Left lobe of liver (tissue), 2 donors: Measurements from ENCODE around the gene DTNBP1. TPM values are rescaled to one million over a fixed set of nuclear protein-coding genes. Genes with fewer than 3 reads are reported as not detected.
A peak's percentile ranks its signal among the peaks of the same experiment; 100 is the strongest.

Experiments
- ATAC-seq: fragments of 200-7000 bp; cut with Tn5 transposase; one replicate; pipeline ENCODE4 v1.9.1; 2020; ENCODE audit warnings: mild to moderate bottlenecking, moderate library complexity
- DNase-seq: peaks from one replicate; pipeline ENCODE4 v3.0.0-alpha.2; 2020; ENCODE audit warnings: low spot score
- total RNA-seq: library from RNA; stranded (reverse); gene quantifications from one replicate; pipeline ENCODE4 v1.2.1, GENCODE V29; 2021
- donor health status: DM: no; HTN: no; CAD: no; lungs with moderate emphysema.
- donor health status: DM: no; HTN: yes; CAD: no.

DTNBP1 gene
- 4.3 TPM for total RNA-seq

- DNase-seq = peak; percentile 88
- ATAC-seq = peak; percentile 95
These were observed at the start of gene DTNBP1 for GRCh38 chr6:15662326-15663129. TSS of gene DTNBP1 (minus strand) at chr6:15663028. CDS start at chr6:15662869, 159 bp downstream.

GRCh38 chr6:15709651-15710269 is 46.9 kb upstream of the DTNBP1 start:
- ATAC-seq = no peak

GRCh38 chr6:15708231-15708630 is 45.4 kb upstream of the DTNBP1 start:
- no peak for ATAC-seq
- DNase-seq = no peak

More at GRCh38 chr6:15709651-15710269, 46.9 kb upstream of the DTNBP1 start:
- DNase-seq = no peak

GRCh38 chr6:15705981-15706380 is 43.2 kb upstream of the DTNBP1 start:
- no peak for ATAC-seq

GRCh38 chr6:15698471-15698870 is 35.6 kb upstream of the DTNBP1 start:
- ATAC-seq = no peak
- no peak for DNase-seq

More at GRCh38 chr6:15705981-15706380, 43.2 kb upstream of the DTNBP1 start:
- DNase-seq = no peak

GRCh38 chr6:15697895-15698294 is 35.1 kb upstream of the DTNBP1 start:
- no peak for DNase-seq

GRCh38 chr6:15691250-15691869 is 28.5 kb upstream of the DTNBP1 start:
- ATAC-seq = peak; percentile 100
- DNase-seq = peak; percentile 81

More at GRCh38 chr6:15697895-15698294, 35.1 kb upstream of the DTNBP1 start:
- ATAC-seq = no peak

GRCh38 chr6:15690510-15690909 is 27.7 kb upstream of the DTNBP1 start:
- DNase-seq = no peak

GRCh38 chr6:15689586-15690482 is 27.0 kb upstream of the DTNBP1 start:
- no peak for ATAC-seq
- DNase-seq = no peak

More at GRCh38 chr6:15690510-15690909, 27.7 kb upstream of the DTNBP1 start:
- peak; percentile 75 for ATAC-seq

GRCh38 chr6:15685619-15686018 is 22.8 kb upstream of the DTNBP1 start:
- ATAC-seq = no peak
- no peak for DNase-seq

GRCh38 chr6:15682965-15683822 is 20.4 kb upstream of the DTNBP1 start:
- ATAC-seq = no peak
- no peak for DNase-seq

- DNase-seq = no peak
- ATAC-seq = no peak
These were observed 19.1 kb upstream of the DTNBP1 start for GRCh38 chr6:15681946-15682345.

- no peak for DNase-seq
- no peak for ATAC-seq
These were observed 15.7 kb upstream of the DTNBP1 start for GRCh38 chr6:15678514-15678913.

- ATAC-seq (no peak), DNase-seq (no peak)
These were observed 15.0 kb upstream of the DTNBP1 start for GRCh38 chr6:15677822-15678221.

- DNase-seq = no peak
- peak; percentile 39 for ATAC-seq
These were observed 12.8 kb upstream of the DTNBP1 start for GRCh38 chr6:15675536-15676220.

- DNase-seq (no peak), ATAC-seq (no peak)
These were observed 12.0 kb upstream of the DTNBP1 start for GRCh38 chr6:15674690-15675386.

- ATAC-seq (no peak), DNase-seq (no peak)
These were observed 10.8 kb upstream of the DTNBP1 start for GRCh38 chr6:15673666-15674065.

GRCh38 chr6:15672818-15673217 is 10.0 kb upstream of the DTNBP1 start:
- no peak for DNase-seq
- ATAC-seq = no peak

- DNase-seq (no peak), ATAC-seq (no peak)
These were observed 9.5 kb upstream of the DTNBP1 start for GRCh38 chr6:15672291-15672690.
